Stimulated activated CD4-positive, alpha-beta T cell treated with anti-CD3 and anti-CD28 coated beads, Interleukin-4, amount 100 ng/mL, for 48 hours (primary cell): Measurements from ENCODE around the gene ARHGEF25.
"Not testable (repeated sequence)": the region's sequence is repeated elsewhere in the genome, so short reads cannot be mapped to it uniquely, and the experiment has no call there.

ENCODE experiments used
- DNase-seq, 2 donors: peaks; one replicate each; pipeline ENCODE4 v3.0.0-alpha.2; 2020; ENCODE audit warnings: low read depth in 2 of 2

The ARHGEF25 gene

DNA sequence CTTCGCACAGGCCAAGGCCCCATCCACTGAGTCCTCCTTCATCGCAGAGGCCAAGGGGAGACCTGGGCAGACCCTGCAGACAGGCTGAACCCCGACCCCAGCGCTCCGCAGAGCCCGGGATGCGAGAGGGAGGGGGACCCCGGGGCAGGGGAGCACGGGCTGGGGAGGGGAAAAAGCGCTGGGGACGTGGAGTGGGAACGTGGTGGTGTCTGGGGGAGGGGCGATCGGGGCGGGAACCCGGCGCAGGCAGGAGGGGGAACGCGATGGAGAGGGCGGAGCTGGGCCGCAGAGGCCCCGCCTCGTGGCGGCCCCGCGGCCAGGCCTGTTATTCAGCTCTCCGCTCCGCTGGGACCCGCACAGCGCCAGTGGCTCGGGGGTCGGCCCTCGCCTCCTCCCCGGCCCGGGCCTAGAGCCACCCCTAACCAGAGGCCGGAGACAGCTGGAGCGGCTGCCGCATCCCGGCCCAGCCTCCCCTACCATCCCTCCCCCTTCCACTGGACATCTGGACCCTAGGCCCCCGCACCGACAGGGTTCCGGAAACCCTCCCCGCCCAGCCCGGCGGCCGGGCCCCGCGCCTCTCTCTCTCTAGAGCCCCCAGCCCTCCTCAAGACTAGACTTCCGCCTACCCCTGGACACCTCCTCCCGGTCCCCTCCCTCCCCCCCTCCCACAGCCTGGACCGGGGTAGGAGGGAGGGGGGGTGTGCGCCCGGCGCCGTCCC is at the start of gene ARHGEF25:
TSS of gene ARHGEF25 (plus strand) at position 328 of the 719 bp plus-strand sequence. CDS start 460 bp downstream, outside the sequence.
- peak in 1 of 2 donors; percentile 53 for DNase-seq

DNA sequence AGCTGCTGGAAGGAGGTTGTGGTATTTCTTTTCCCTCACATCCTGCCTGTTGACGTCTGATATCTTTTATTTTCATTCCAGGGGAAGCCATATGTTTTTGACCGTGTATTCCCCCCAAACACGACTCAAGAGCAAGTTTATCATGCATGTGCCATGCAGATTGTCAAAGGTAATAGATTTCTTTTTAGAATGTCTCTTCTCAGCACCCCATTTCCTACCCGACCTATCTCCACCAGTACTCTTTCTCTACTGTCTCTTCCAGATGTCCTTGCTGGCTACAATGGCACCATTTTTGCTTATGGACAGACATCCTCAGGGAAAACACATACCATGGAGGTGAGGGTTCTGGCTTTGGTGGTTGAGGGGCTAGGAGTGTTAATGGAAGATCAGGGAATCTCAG is 47.9 kb upstream of the ARHGEF25 start:
- no peak for DNase-seq

DNA sequence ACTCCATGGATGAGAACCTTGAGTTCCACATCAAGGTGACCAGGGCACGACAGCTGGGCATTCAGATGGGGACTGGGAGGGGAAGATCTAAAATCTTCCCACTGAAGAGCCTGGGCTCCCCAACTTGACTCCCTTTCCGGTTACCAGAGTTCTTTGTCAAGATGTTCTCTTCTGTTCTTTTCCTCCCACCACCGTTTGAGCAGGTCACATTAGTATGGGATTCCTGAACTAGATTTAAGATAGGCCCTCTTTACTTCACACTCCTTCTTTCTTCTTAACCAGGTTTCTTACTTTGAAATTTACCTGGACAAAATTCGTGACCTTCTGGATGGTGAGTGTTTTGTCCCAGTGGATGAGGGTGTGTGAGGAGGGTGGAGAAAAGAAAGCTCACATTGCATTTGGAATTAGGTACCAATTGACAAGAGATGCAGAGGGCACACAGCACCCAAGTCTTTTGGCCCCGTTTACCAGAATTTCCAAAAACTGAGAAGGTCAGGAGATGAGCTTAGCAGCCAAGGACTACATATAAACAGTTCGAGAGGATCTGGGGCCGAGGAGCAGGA is 47.0 kb upstream of the ARHGEF25 start:
- DNase-seq: no peak

DNA sequence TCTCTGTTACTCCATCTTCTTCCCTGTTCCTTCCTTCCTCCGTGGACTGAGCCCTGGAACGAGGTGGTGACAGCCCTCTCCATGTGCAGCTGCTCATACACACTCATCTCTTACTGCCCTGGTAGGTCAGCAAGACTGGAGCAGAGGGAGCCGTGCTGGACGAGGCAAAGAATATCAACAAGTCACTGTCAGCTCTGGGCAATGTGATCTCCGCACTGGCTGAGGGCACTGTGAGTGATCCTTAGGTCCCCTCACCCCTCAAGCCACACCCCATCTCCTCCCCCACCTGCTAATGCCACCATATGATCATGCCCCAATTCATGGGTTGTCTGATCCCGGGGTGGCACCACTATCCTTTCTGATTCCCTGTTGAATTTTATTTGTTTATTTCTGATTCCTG is 42.4 kb upstream of the ARHGEF25 start:
- DNase-seq: no peak

DNA sequence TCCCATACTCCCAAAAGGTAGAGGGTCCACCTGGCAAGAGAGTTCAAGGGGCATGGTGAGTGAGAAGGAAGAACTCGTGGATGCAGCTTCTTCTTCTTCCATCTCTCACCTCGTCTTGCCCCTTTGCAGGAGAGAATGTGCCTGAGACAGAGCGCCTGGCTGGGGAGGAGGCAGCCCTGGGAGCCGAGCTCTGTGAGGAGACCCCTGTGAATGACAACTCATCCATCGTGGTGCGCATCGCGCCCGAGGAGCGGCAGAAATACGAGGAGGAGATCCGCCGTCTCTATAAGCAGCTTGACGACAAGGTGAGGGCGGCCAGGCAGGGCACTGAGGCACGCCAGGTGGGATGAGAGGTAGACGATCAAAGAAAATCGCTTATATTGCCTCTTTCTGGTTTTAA is 41.4 kb upstream of the ARHGEF25 start:
- DNase-seq: no peak

DNA sequence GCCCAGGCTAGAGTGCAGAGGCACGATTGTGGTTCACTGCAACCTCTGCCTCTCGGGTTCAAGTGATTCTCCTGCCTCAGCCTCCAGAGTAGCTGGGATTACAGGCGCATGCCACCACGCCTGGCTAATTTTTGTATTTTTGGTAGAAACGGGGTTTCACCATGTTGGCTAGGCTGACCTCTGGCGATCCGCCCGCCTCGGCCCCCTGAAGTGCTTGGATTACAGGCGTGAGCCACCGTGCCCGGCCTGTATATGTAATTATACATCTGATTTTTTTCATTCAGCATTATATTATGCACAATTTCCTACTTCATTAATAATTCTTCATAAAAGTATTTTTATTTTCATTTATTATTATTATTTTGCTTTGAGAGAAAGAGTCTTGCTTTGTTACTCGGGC is 40.8 kb upstream of the ARHGEF25 start:
- not testable (repeated sequence) for DNase-seq

DNA sequence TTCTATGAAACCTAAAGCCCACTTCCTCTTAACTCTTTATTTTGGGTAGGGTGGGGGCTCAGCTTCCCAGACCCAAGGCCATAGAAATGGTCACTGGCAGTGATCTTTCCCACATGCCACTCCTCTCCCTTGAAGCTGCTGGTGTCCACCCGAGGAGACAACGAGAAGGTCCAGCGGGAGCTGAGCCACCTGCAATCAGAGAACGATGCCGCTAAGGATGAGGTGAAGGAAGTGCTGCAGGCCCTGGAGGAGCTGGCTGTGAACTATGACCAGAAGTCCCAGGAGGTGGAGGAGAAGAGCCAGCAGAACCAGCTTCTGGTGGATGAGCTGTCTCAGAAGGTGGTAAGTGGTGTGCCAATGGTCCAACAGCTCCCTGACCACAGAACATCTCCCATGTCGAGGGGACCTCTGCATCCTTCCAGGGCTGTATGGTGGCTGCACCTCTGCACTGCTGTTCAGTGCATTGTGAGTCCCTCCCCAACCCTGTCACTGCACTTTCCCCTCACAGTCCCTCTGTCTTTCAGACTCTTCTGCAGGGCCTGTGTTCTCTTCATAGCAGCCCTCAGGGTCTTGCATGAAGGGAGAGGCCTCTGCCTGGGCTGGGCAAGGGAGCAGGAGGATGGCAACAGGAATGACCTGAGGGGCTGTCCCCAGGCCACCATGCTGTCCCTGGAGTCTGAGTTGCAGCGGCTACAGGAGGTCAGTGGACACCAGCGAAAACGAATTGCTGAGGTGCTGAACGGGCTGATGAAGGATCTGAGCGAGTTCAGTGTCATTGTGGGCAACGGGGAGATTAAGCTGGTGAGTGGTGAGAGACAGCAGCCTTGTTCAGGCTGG is 39.1 kb upstream of the ARHGEF25 start:
- DNase-seq: no peak

DNA sequence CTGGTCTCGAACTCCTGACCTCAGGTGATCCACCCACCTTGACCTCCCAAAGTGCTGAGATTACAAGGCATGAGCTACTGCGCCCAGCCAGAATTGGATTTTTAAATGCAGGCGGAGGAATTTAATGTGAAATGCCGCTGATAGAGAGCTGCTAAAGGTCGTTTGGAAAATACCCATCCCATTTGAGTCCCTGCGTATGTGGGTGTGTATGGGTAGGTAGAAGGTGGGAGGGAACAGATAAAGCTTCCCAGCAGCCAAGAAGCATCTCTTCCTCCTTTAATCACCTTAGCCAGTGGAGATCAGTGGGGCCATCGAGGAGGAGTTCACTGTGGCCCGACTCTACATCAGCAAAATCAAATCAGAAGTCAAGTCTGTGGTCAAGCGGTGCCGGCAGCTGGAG is 36.4 kb upstream of the ARHGEF25 start:
- DNase-seq: no peak

DNA sequence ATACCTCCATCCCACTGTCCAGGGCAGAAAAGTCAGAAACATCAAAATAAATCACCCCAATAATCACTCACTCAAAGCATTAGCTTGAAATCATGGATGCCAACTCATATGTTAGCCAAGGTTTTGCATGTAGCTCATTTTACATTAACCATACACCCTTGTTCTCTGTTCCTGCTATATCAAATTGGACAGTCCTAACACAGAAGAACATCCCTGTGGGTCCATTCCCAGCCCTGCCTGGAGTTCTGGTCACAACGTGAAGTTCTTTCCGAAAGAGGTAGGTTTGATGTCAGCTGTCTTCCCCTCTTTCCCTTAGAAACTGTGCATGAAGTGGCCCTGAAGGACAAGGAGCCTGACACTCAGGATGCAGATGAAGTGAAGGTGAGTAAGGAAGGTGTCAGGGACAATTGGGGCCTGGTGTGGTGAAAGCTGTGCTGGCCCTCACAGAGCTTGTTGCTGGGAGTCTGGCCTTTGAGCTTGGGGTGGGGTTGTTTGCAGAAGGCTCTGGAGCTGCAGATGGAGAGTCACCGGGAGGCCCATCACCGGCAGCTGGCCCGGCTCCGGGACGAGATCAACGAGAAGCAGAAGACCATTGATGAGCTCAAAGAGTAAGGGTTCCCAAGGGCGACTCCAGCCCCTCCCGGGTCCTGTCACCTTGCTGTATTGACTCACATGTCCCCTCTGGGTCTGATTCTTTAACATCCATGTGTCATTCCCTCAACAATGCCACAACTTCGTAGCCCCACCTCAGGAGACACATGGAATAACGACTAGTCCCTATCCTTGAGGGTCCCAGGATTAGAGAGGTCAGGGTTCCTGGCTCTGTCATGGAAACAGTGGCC is 35.2 kb upstream of the ARHGEF25 start:
- no peak for DNase-seq

DNA sequence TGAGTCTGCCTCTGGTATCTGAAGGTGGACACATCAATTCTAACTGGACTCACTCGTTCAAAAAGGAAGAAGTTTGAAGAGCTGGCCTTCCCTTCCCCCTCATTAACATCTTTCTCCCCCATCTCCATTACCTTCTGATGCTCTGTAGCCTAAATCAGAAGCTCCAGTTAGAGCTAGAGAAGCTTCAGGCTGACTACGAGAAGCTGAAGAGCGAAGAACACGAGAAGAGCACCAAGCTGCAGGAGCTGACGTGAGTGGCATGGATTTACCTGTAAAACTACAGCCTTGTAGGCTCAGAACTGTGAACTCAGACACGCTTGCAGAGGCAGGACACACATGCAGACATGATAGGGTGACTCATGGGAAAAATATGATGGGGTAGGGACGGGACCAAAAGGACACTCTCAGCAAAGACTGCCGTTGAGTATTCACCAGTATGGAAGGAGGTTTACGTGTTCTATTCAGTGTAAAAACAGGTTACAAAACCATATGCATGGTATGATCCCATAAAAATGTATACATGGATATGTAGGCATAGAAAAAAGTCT is 34.5 kb upstream of the ARHGEF25 start:
- no peak for DNase-seq

DNA sequence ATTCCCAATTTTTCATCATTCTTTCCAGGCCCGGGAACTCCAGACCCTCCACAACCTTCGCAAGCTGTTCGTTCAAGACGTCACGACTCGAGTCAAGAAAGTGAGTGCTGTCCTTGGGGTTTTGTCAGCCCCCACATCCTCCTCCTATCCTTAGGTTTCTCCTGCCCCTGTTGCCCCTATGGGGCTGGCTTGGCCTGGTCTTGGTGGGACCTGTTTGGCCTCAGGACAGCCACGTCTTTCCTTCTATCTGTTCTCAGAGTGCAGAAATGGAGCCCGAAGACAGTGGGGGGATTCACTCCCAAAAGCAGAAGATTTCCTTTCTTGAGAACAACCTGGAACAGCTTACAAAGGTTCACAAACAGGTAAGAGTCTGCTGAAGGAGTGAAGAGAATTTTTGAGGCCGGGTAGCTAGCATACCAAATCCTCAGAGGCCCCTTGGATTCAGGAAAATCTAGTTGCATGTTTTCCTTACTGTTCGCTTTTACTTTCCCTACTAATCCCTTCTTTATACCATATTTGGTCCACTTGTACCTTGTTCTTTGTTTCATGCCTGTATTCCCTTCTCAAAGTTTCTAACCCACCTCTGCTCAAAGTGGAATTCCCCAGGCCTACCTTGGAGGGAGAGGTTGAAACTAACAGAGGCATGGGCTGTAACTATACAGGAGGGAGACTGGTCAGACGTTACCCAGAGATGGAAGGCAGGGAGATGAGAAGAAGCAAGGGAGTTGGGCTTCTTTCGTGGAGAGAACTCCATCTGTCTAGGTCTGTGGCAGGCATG is 33.1 kb upstream of the ARHGEF25 start:
- no peak for DNase-seq

DNA sequence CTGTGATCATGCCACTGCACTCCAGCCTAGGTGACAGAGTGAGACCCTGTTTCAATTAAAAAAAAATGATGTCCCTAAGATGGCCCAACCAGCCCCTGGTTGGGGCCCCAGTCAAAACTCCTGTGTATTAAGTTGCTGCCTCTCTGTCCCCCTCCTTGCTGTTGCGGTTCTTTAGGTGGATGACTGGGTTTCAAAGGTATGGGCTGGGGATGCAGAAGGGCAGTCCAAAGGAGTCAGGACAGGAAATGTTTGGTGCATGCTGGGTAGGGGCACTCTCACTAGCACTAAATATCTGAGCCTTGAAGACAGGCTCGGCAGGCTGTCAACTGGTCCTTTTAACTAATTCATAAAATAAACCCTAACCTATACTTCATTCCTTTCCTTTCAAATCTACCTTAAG is 32.2 kb upstream of the ARHGEF25 start:
- DNase-seq: no peak

DNA sequence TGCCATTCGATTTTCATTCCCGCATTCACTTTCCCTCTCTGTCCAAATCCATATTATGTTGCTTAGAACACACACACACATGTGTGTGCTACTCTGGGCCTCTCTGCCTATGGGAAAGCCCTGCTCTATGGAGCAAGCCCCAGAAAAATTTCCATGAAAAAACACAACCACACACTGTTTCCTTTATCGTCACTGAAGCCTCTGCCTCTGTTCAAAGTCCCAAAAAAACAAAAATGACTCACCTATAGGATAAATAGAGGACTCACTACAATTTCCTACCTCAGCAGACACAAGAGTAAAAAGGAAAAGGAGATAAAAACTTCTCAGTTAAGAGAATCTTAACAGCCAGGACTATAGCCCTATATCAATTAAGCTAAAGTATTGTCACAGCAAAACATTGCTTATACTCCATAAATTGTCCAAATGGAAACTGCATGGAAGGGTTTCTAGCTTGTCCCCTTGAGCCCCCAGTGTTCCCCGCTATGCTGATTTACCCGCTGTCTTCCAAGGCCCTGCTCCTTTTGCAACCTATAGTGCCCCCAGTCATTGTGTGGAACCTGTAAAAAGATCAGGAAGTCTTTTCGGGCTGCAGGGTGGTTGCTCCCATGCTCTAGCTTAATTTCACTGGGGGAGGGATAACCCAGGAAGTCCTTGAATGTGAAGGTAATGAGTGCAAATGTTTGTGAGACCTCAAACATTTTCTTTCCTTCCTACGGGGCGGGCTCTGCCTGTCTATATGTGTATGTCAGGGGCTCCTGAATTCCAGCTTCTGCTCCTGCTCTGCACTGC is 31.4 kb upstream of the ARHGEF25 start:
- DNase-seq: no peak

DNA sequence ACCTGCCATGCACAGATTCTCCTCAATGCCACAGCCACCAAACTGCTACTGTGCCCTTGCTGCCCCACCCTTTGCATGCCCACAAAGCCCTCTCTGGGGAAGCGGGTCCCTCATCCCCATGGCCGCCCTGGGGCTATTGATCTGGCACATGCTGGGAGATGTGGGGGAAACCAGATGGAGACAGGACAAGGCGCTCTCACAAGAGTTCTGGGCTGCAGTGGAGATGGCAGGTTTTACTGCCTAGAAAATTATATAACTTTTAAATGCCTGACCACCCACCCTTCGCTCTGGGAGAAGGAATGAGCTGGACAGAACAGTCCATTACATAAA is 30.8 kb upstream of the ARHGEF25 start:
- DNase-seq: no peak

DNA sequence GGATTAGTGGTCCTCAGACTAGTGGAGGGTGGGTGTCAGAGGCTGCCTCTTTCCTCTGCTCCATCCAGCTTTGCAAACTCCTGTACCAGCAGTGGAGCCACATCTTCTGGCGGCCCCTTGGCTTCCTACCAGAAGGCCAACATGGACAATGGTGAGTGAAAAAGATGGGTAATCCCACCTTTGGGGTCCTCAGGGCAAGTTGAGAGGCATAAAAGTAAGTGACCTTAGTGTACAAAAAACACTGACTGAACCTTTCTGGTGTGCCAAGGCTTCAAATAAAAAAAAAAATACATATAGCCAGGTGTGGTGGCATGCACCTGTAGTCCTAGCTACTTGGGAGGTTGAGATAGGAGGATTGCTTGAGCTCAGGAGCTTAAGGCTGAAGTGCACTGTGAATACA is 29.4 kb upstream of the ARHGEF25 start:
- DNase-seq: no peak

DNA sequence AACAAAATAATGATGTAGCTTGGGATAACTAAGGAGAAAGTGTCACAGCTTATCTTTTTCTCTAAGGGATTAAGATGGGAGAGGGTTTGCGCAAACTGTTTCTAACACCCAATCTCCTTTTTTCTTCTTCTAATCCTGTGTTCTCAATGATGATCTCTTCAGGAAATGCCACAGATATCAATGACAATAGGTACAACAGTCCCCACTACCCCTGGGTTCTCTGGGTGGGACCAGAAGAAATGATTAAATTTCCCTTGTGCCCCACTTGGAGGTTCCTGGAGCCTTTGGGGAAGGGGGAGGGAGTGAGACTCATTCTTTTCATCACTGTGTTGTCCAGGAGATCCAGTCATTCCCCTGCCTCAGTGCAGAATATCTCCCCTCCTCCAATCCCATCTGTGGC is 28.8 kb upstream of the ARHGEF25 start:
- no peak for DNase-seq

DNA sequence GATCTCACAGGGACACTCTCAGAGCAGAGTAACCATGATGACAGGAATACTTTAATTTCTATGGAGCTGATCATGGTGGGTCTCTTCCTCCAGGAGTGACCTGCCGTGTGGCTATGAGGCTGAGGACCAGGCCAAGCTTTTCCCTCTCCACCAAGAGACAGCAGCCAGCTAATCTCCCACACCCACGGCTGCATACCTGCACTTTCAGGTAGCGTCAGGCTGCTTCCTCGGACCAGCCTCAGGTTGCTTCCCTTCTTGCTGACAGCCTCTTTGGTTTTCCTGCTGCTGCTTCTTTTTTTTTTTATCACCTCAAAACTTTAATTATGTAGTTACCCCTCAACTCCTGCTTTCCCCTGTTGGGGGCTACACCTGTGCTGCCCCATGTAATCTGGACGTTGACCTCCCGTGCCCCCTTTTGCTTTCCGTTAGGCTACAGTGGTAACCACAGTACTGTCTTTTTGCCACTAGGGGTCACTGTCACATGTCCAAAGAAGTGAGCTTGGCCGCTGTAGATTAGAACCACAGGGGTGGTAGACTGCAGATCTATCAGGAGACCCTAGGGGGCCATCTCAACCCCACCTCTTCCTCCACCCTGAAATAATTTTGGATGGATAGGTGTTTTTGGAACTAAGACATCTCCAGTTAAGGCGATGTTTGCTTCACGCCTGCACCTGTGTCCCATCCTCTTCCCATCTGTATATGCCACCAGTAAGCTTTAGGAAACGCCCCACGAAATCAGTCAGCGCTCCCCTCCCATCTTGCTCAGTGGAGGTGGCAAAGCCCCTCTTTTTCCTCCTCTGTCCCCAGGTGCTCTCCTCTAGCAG is 28.0 kb upstream of the ARHGEF25 start:
- DNase-seq: peak; percentile 47

DNA sequence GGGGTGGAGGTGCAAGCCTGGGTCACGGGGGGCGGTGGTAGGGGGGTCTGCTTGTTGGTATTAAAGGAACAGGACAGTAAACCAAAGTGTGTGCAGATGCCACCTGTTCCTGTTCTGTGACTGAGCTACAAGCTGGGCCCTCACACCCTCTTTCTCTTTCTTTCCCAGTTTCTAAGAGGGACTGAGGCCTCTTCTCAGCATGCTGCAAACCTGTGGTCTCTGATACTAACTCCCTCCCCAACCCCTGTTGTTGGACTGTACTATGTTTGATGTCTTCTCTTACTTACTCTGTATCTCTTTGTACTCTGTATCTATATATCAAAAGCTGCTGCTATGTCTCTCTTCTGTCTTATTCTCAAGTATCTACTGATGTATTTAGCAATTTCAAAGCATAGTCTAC is 27.2 kb upstream of the ARHGEF25 start:
- no peak for DNase-seq

DNA sequence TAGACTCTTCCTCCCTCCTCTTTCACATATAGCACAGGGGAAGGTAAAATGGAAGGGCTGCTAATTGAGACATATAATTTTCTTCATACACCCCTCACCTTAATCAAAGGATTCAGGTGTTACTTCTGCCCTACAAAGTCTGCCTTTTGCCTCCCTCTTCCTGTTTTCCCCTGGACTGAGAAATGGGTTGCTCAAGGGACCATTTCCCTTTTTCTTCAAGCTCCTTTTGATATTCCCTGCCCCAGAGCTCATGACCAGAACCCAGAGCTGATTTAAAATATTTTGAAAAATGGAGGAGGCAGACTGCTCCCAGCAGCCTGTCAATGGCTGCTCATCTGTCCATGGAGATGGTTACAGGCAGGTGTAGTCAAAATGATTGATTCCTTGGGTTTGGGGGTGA is 26.5 kb upstream of the ARHGEF25 start:
- no peak for DNase-seq
